KBM-7 (cell line): Measurements from ENCODE around the gene SPINT1.

Source experiments
- DNase-seq: peaks from one replicate; pipeline ENCODE4 v3.0.0-alpha.2; 2015
- in situ Hi-C: fragments of 300-500 bp; cut with MboI; formaldehyde crosslinking; loops from 2 replicates; pipeline ENCODE4 v1.14.3; 2020; ENCODE audit warnings: low sequenced_read_pairs, low pct_unique_long_range_greater_than_20kb, mixed read lengths

Gene SPINT1

GRCh38 chr15:40879609-40880008 is 35.8 kb downstream of the SPINT1 start:
- in situ Hi-C loops: no loop called here
- DNase-seq: no peak

- no peak for DNase-seq
Observed at GRCh38 chr15:40881351-40881750, 37.5 kb downstream of the SPINT1 start.

GRCh38 chr15:40886586-40886985 is 42.7 kb downstream of the SPINT1 start:
- no peak for DNase-seq
- in situ Hi-C loops: no loop called here

More at GRCh38 chr15:40881351-40881750, 37.5 kb downstream of the SPINT1 start:
- in situ Hi-C loops: no loop called here

- DNase-seq: no peak
- in situ Hi-C loops: no loop called here
Observed at GRCh38 chr15:40889112-40889511, 45.3 kb downstream of the SPINT1 start.

- DNase-seq: no peak
- in situ Hi-C loops: no loop called here
Observed at GRCh38 chr15:40891138-40891537, 47.3 kb downstream of the SPINT1 start.

- DNase-seq: peak; percentile 63
- in situ Hi-C loops: no loop called here
Observed at GRCh38 chr15:40891810-40892446, 48.1 kb downstream of the SPINT1 start.

GRCh38 chr15:40892447-40893012 is 48.7 kb downstream of the SPINT1 start:
- no peak for DNase-seq
- in situ Hi-C loops: no loop called here

GRCh38 chr15:40893019-40893670 is 49.3 kb downstream of the SPINT1 start:
- DNase-seq: no peak
- in situ Hi-C loops: no loop called here

GRCh38 chr15:40893733-40894680 is 50.2 kb downstream of the SPINT1 start, which contains the start of gene VPS18:
Gene VPS18, plus strand, starts transcription at chr15:40894450. Its CDS starts 319 bp downstream, at chr15:40894769.
- DNase-seq: peak; percentile 99
- in situ Hi-C loops: no loop called here

GRCh38 chr15:40894681-40895448 is 51.0 kb downstream of the SPINT1 start:
- DNase-seq: peak; percentile 83
- in situ Hi-C loops: no loop called here

GRCh38 chr15:40899536-40900207 is 55.8 kb downstream of the SPINT1 start:
- in situ Hi-C loops: no loop called here
- DNase-seq: no peak

- in situ Hi-C loops: no loop called here
Observed at GRCh38 chr15:40900256-40901052, 56.6 kb downstream of the SPINT1 start.

GRCh38 chr15:40901053-40901443 is 57.2 kb downstream of the SPINT1 start:
- DNase-seq: no peak
- in situ Hi-C loops: no loop called here

More at GRCh38 chr15:40900256-40901052, 56.6 kb downstream of the SPINT1 start:
- no peak for DNase-seq

- in situ Hi-C loops: no loop called here
- peak; percentile 92 for DNase-seq
Observed at GRCh38 chr15:40902605-40903561, 59.0 kb downstream of the SPINT1 start.

- DNase-seq: no peak
- in situ Hi-C loops: no loop called here
Observed at GRCh38 chr15:40904552-40905201, 60.8 kb downstream of the SPINT1 start.
